K562 (cell line): ENCODE data around the gene GTPBP6. TPM values are rescaled to one million over a fixed set of nuclear protein-coding genes. Genes with fewer than 3 reads are reported as not detected.

ENCODE experiments used
- ATAC-seq: fragments of 200-7000 bp; cut with Tn5 transposase; 3 replicates; pipeline ENCODE4 v1.9.1; 2020; ENCODE audit warnings: moderate library complexity
- BruUV-seq: library from RNA; stranded (reverse); fragments of 400-500 nt; replicated peaks from 2 replicates; lab custom pipeline; 2021; lab: Mats Ljungman, UMichigan
- CTCF ChIA-PET: fragments of 300-600 bp; formaldehyde crosslinking; extraction: SDS; loops from one replicate; lab custom pipeline; 2021; ENCODE audit warnings: low intra/inter-chr PET ratio; lab: Yijun Ruan, JAX
- POLR2A ChIA-PET: fragments of 300-600, 350-650 bp; sonication (Branson Sonifier 250); formaldehyde crosslinking; extraction: SDS; loops from one replicate; lab custom pipeline; 2021; ENCODE audit warnings: antibody characterized with exemption, inconsistent platforms; lab: Yijun Ruan, JAX
- DNase-seq, 4 experiments: peaks; one replicate each; pipeline versions ENCODE4 v3.0.0 to v3.0.0-alpha.2; 2011 to 2018; ENCODE audit warnings: low spot score in 3 of 4, mixed read lengths in 3 of 4; ENCODE audit errors: extremely low read depth in 1 of 4
- FAIRE-seq: peaks from 2 replicates; lab custom pipeline; 2011; peaks lifted over from hg19 to GRCh38; lab: Jason Lieb, UNC
- H2AFZ ChIP-seq: 2 replicates; pipeline ENCODE4 v1.6.0; 2011; ENCODE audit warnings: low read depth, low read length, control low read depth, inconsistent platforms
- H3K27ac ChIP-seq: fragments of 200-600 bp; 3 replicates; pipeline ENCODE4 v1.8.0; 2011; ENCODE audit warnings: low read depth, mild to moderate bottlenecking, control low read depth, inconsistent platforms, low read length, moderate library complexity, mixed read lengths; ENCODE audit errors: extremely low read depth
- H3K27me3 ChIP-seq, 2 experiments: fragments of 300-600 bp in 1 of 2; 2 replicates in 1 of 2; 3 replicates in 1 of 2; pipeline versions ENCODE4 v1.6.0 to v1.8.0; 2011; ENCODE audit warnings: inconsistent platforms in 2 of 2, low read length in 2 of 2, mild to moderate bottlenecking in 1 of 2, mixed read lengths in 1 of 2, moderate library complexity in 1 of 2; ENCODE audit not compliant: control insufficient read depth in 2 of 2, insufficient read depth in 2 of 2
- H3K36me3 ChIP-seq: fragments of 300-600 bp; 3 replicates; pipeline ENCODE4 v1.8.0; 2011; ENCODE audit warnings: mild to moderate bottlenecking, low read length, inconsistent platforms; ENCODE audit not compliant: control insufficient read depth, insufficient read depth
- H3K4me1 ChIP-seq, 2 experiments: fragments of 200-600 bp in 1 of 2; replicated peaks in 1 of 2; 2 replicates in 1 of 2; 3 replicates in 1 of 2; pipeline versions ENCODE4 v1.5.1 to v1.8.0; 2011; ENCODE audit warnings: inconsistent platforms in 2 of 2, low read length in 2 of 2, mild to moderate bottlenecking in 1 of 2, mixed read lengths in 1 of 2, moderate library complexity in 1 of 2; ENCODE audit not compliant: control insufficient read depth in 2 of 2, insufficient read depth in 2 of 2
- H3K4me2 ChIP-seq: 2 replicates; pipeline ENCODE4 v1.6.1; 2011; ENCODE audit warnings: low read length, control low read depth, inconsistent platforms, mixed read lengths; ENCODE audit not compliant: insufficient read depth
- H3K4me3 ChIP-seq: fragments of 200-600 bp; sonication (generic), shearing (Covaris generic); 2 replicates; pipeline ENCODE4 v1.5.1; 2016; ENCODE audit warnings: control low read depth, inconsistent platforms
- H3K79me2 ChIP-seq: fragments of 200-600 bp; 3 replicates; pipeline ENCODE4 v1.8.0; 2011; ENCODE audit warnings: low read length, inconsistent platforms; ENCODE audit not compliant: control insufficient read depth, insufficient read depth
- H3K9ac ChIP-seq, 2 experiments: 2 replicates each; pipeline versions ENCODE4 v1.6.0 to v1.6.1; 2011; ENCODE audit warnings: low read depth in 2 of 2, low read length in 2 of 2, control low read depth in 1 of 2, inconsistent platforms in 1 of 2, mild to moderate bottlenecking in 1 of 2, mixed read lengths in 1 of 2; ENCODE audit not compliant: insufficient read depth in 1 of 2
- H3K9me1 ChIP-seq: one replicate; pipeline ENCODE4 v1.6.0; 2011; ENCODE audit warnings: inconsistent platforms, mild to moderate bottlenecking, low read length, moderate library complexity; ENCODE audit not compliant: control insufficient read depth, insufficient read depth
- H3K9me3 ChIP-seq: replicated peaks from 2 replicates; pipeline ENCODE4 v1.5.1; 2011; ENCODE audit warnings: low read depth, low read length, inconsistent platforms; ENCODE audit not compliant: control insufficient read depth, insufficient read depth
- H4K20me1 ChIP-seq: replicated peaks from 2 replicates; pipeline ENCODE4 v1.6.1; 2011; ENCODE audit warnings: low read length, inconsistent platforms, mixed read lengths; ENCODE audit not compliant: control insufficient read depth, insufficient read depth
- CAMTA2 ChIP-seq: fragments of 250-450 bp; sonication (Bioruptor Pico); conservative IDR thresholded peaks from 2 replicates; pipeline ENCODE4 v1.5.1; 2022
- E2F8 ChIP-seq: fragments of 450-650 bp; IDR thresholded peaks from 2 replicates; pipeline ENCODE4 v1.7.1; 2018; ENCODE audit warnings: mild to moderate bottlenecking, low read depth; ENCODE audit not compliant: partially characterized antibody
- HNRNPUL1 ChIP-seq: fragments of 200-400 bp; formaldehyde crosslinking; IDR thresholded peaks from 2 replicates; pipeline ENCODE4 v1.6.1; 2017; ENCODE audit warnings: low read length
- HOXB6 ChIP-seq: fragments of 250-450 bp; sonication (Bioruptor Pico); IDR thresholded peaks from 2 replicates; pipeline ENCODE4 v1.5.1; 2022; ENCODE audit warnings: mild to moderate bottlenecking, borderline replicate concordance
- RBM25 ChIP-seq: fragments of 200-400 bp; formaldehyde crosslinking; IDR thresholded peaks from 2 replicates; pipeline ENCODE4 v1.6.1; 2018; ENCODE audit warnings: low read length, low read depth, moderate library complexity; ENCODE audit not compliant: severe bottlenecking
- SMC3 ChIP-seq: conservative IDR thresholded peaks from 2 replicates; pipeline ENCODE4 v1.6.1; 2011; ENCODE audit warnings: low read depth, low read length, improper control_type of control experiment; ENCODE audit not compliant: insufficient read depth
- SNAPC5 ChIP-seq: fragments of 250-450 bp; sonication (Bioruptor Pico); IDR thresholded peaks from 2 replicates; pipeline ENCODE4 v1.8.0; 2021; ENCODE audit warnings: moderate library complexity, mild to moderate bottlenecking, inconsistent platforms
- ZNF592 ChIP-seq: fragments of 450-650 bp; IDR thresholded peaks from 2 replicates; pipeline ENCODE4 v1.6.1; 2017; ENCODE audit warnings: antibody characterized with exemption, mild to moderate bottlenecking
- ZNF75A ChIP-seq: fragments of 450-650 bp; formaldehyde crosslinking; IDR thresholded peaks from 2 replicates; pipeline ENCODE4 v1.4.0; 2020; ENCODE audit warnings: mild to moderate bottlenecking
- WGBS: fragments of 100-300 bp; shearing (Covaris generic); methylation state at CpG from one replicate; pipeline ENCODE4 v1.1.6; 2016; ENCODE audit warnings: low coverage, mixed read lengths; ENCODE audit not compliant: insufficient coverage; ENCODE audit errors: missing lambda C conversion rate; 5-methylcytosine and 5-hydroxymethylcytosine counted together
- in situ Hi-C: fragments of 300-500 bp; cut with MboI; formaldehyde crosslinking; loops from 4 replicates; pipeline ENCODE4 v1.15.0; 2018; ENCODE audit warnings: inconsistent platforms, mixed read lengths
- intact Hi-C: fragments of 100-400 bp; cut with micrococcal nuclease; formaldehyde crosslinking; loops from 2 replicates; pipeline ENCODE4 v1.14.2; 2022
- polyA plus RNA-seq, 8 experiments: library from polyadenylated mRNA; depleted of rRNA in 4 of 8; stranded (reverse) in 5 of 8; unstranded in 3 of 8; fragments of >200 nt; fragmentation: Nextera tagmentation in 2 of 8; fragmentation: Illumina TruSeq in 1 of 8; extraction: Ambion mirVana in 2 of 8; extraction: Trizol in 1 of 8; gene quantifications; 2 replicates each; pipeline versions ENCODE4 v1.2.1 to v1.2.3, GENCODE V29; 2011 to 2014; ENCODE audit warnings: inconsistent platforms in 1 of 8, missing spikeins in 1 of 8
- total RNA-seq, 7 experiments: library from RNA; depleted of rRNA in 6 of 7; stranded (reverse); fragments of >200 nt in 6 of 7; fragmentation: Illumina TruSeq in 2 of 7; extraction: Trizol in 2 of 7; gene quantifications; 2 replicates each; pipeline versions ENCODE4 v1.2.1 to v1.2.3, GENCODE V29; 2011 to 2021; ENCODE audit warnings: low replicate concordance in 1 of 7

Gene GTPBP6
- total and polyA plus RNA-seq, 9 of the 15 experiments (the other 6 are each of a cell fraction or from before 2014, with no cell fraction given): 0.24 to 35.2 (median 8.0) TPM

GRCh38 chrX:352582-353314, 34.2 kb upstream of the GTPBP6 start (continued):
- TF ChIP-seq E2F8: no peak

GRCh38 chrX:352181-352580, 33.6 kb upstream of the GTPBP6 start:
- Histone ChIP-seq H3K9ac (no peak overlapping the region), H3K9me1 (no peaks in the 10 kb centered on the region), H4K20me1 (no peaks in the 10 kb centered on the region), H3K4me3 (no peak overlapping the region), H2AFZ (no peak overlapping the region), H3K4me2 (no peak overlapping the region), H3K9me3 (no peaks in the 10 kb centered on the region), H3K27me3 (no peaks in the 10 kb centered on the region), H3K36me3 (no peaks in the 10 kb centered on the region), H3K4me1 (0 out of 5 replicates have a peak, but pooled peaks cover 0 to 4% of the 10 kb centered on the region in 2 experiments), H3K27ac (no peak overlapping the region), H3K79me2 (no peaks in the 10 kb centered on the region)
- CTCF ChIA-PET: no interaction called here
- POLR2A ChIA-PET: no interaction called here
- intact Hi-C loops (no loop called here), in situ Hi-C loops (no loop called here)
- no TSS peak for BruUV-seq
- FAIRE-seq (no peak), ATAC-seq (no peak), DNase-seq (no peak)
- 94% methylated on average over 15 of the region's 27 CpGs for WGBS
- no peak for TF ChIP-seq HNRNPUL1
- TF ChIP-seq RBM25: no peak
- TF ChIP-seq CAMTA2 (CRISPR knock-in tag): no peak
- no peak for TF ChIP-seq ZNF592
- no peak for TF ChIP-seq ZNF75A (CRISPR knock-in tag)
- no peak for TF ChIP-seq SNAPC5 (CRISPR knock-in tag)
- no peak for TF ChIP-seq HOXB6 (CRISPR knock-in tag)
- no peak for TF ChIP-seq SMC3
